Measurements from ENCODE around the gene CDR2.

Gene CDR2

GRCh38 chr16:22317001-22317530 is 57.4 kb downstream of the CDR2 start:
- H3K4me3 ChIP-seq (ENCODE audit: low read depth, low read length), result no peak overlapping the region
- no peak for TF ChIP-seq CTCF (IDR thresholded peaks at IDR 0.05; ENCODE audit: insufficient read depth, low read depth, low read length, missing control alignments)
- DNase-seq (ENCODE audit: low read depth), result no peak

GRCh38 chr16:22316411-22316811 is 58.0 kb downstream of the CDR2 start:
- no peak overlapping the region for H3K4me3 ChIP-seq (ENCODE audit: low read depth, low read length)
- TF ChIP-seq CTCF (IDR thresholded peaks at IDR 0.05; ENCODE audit: insufficient read depth, low read depth, low read length, missing control alignments), result no peak
- no peak for DNase-seq (ENCODE audit: low read depth)

GRCh38 chr16:22315979-22316378 is 58.4 kb downstream of the CDR2 start:
- no peak for DNase-seq (ENCODE audit: low read depth)
- no peak for TF ChIP-seq CTCF (IDR thresholded peaks at IDR 0.05; ENCODE audit: insufficient read depth, low read depth, low read length, missing control alignments)

GRCh38 chr16:22314661-22315626 is 59.5 kb downstream of the CDR2 start:
- no peak for TF ChIP-seq CTCF (IDR thresholded peaks at IDR 0.05; ENCODE audit: insufficient read depth, low read depth, low read length, missing control alignments)
- no peak overlapping the region for H3K4me3 ChIP-seq (ENCODE audit: low read depth, low read length)
- DNase-seq (ENCODE audit: low read depth), result no peak

More at GRCh38 chr16:22315979-22316378, 58.4 kb downstream of the CDR2 start:
- H3K4me3 ChIP-seq (ENCODE audit: low read depth, low read length), result no peak overlapping the region

- DNase-seq (ENCODE audit: low read depth), result no peak
- no peak for TF ChIP-seq CTCF (IDR thresholded peaks at IDR 0.05; ENCODE audit: insufficient read depth, low read depth, low read length, missing control alignments)
- H3K4me3 ChIP-seq (ENCODE audit: low read depth, low read length), result no peak overlapping the region
These were observed 60.4 kb downstream of the CDR2 start for GRCh38 chr16:22313876-22314470.

- DNase-seq (ENCODE audit: low read depth), result no peak
- no peak overlapping the region for H3K4me3 ChIP-seq (ENCODE audit: low read depth, low read length)
- TF ChIP-seq CTCF (IDR thresholded peaks at IDR 0.05; ENCODE audit: insufficient read depth, low read depth, low read length, missing control alignments), result no peak
These were observed 61.3 kb downstream of the CDR2 start for GRCh38 chr16:22312897-22313781.
